Right lobe of liver (tissue), 4 donors: ENCODE data around the gene TERC.

Source experiments
- CTCF ChIP-seq, 4 donors: fragments of 200-600 bp in 3 of 4; fragments of 450-650 bp in 1 of 4; IDR thresholded peaks; one replicate each; pipeline versions ENCODE4 v1.5.1 to v1.8.0; 2016 to 2022; ENCODE audit warnings: antibody characterized with exemption in 4 of 4, mild to moderate bottlenecking in 2 of 4
- POLR2A ChIP-seq: fragments of 450-650 bp; IDR thresholded peaks from one replicate; pipeline ENCODE4 v1.6.1; 2017; ENCODE audit warnings: antibody characterized with exemption, mild to moderate bottlenecking
- donor health status: DM: no; HTN: no; CAD: no.
- donor health status: DM: no; HTN: no; CAD: no.
- donor health status: DM: no; HTN: yes; CAD: no.

DNA sequence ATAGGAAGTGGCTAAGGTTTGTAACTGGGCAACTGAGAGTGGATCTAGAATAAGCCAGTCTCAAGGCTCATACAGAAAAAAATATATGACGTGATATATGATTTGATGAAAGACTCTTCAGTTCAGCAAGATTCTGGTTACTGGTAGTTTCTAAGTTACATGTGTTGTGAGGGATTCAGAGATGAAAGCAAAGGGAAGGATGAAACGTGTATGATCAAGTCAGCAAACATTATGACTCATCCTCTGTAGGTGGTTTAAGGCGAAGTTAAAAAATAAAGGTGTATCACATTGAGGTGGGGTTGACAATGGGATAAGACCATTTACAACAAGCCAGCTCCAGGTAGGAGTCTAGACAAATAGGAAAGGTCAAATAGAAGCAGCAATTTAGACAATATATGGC is 16.2 kb downstream of the TERC start:
- no peak for TF ChIP-seq CTCF (IDR thresholded peaks at IDR 0.05)
- TF ChIP-seq POLR2A, result no peak
